Renal cortical epithelial cell (primary cell): ENCODE results near the gene SLC25A30. TPM values are rescaled to one million over a fixed set of nuclear protein-coding genes. Genes with fewer than 3 reads are reported as not detected.
"Not testable (repeated sequence)": the region's sequence is repeated elsewhere in the genome, so short reads cannot be mapped to it uniquely, and the experiment has no call there.

Source experiments
- DNase-seq: peaks from one replicate; pipeline ENCODE4 v3.0.0-alpha.2; 2011; ENCODE audit warnings: low read depth
- total RNA-seq: library from RNA; depleted of rRNA; stranded (reverse); fragments of >200 nt; gene quantifications from 2 replicates; pipeline ENCODE4 v1.2.3, GENCODE V29; 2014

The SLC25A30 gene
- total RNA-seq, 1 donor from 2014 or later = 75.9 TPM

- no peak for DNase-seq
These were observed 26.2 kb downstream of the SLC25A30 start for GRCh38 chr13:45391926-45392325.

- not testable (repeated sequence) for DNase-seq
These were observed 27.0 kb downstream of the SLC25A30 start for GRCh38 chr13:45391128-45391527.

GRCh38 chr13:45390348-45390747 is 27.8 kb downstream of the SLC25A30 start:
- not testable (repeated sequence) for DNase-seq

GRCh38 chr13:45388664-45389063 is 29.5 kb downstream of the SLC25A30 start:
- no peak for DNase-seq

GRCh38 chr13:45386892-45387575 is 31.1 kb downstream of the SLC25A30 start:
- not testable (repeated sequence) for DNase-seq

GRCh38 chr13:45385907-45386553 is 32.1 kb downstream of the SLC25A30 start:
- no peak for DNase-seq

GRCh38 chr13:45385320-45385719 is 32.9 kb downstream of the SLC25A30 start:
- no peak for DNase-seq

GRCh38 chr13:45384474-45385174 is 33.5 kb downstream of the SLC25A30 start:
- DNase-seq = no peak

- DNase-seq = not testable (repeated sequence)
These were observed 35.4 kb downstream of the SLC25A30 start for GRCh38 chr13:45382739-45383138.

GRCh38 chr13:45381196-45381595 is 37.0 kb downstream of the SLC25A30 start:
- DNase-seq = no peak

- not testable (repeated sequence) for DNase-seq
These were observed 37.5 kb downstream of the SLC25A30 start for GRCh38 chr13:45380708-45381107.

- DNase-seq = not testable (repeated sequence)
These were observed 38.7 kb downstream of the SLC25A30 start for GRCh38 chr13:45379516-45379915.

- DNase-seq = not testable (repeated sequence)
These were observed 39.4 kb downstream of the SLC25A30 start for GRCh38 chr13:45378786-45379185.

GRCh38 chr13:45377314-45377713 is 40.9 kb downstream of the SLC25A30 start:
- DNase-seq = not testable (repeated sequence)

GRCh38 chr13:45376651-45377050 is 41.5 kb downstream of the SLC25A30 start:
- not testable (repeated sequence) for DNase-seq

- peak; percentile 11 for DNase-seq
These were observed 43.3 kb downstream of the SLC25A30 start for GRCh38 chr13:45374917-45375316.

GRCh38 chr13:45373162-45373547 is 45.0 kb downstream of the SLC25A30 start:
- DNase-seq = no peak

- DNase-seq = no peak
These were observed 45.7 kb downstream of the SLC25A30 start for GRCh38 chr13:45372189-45373161.

- peak; percentile 72 for DNase-seq
These were observed 47.2 kb downstream of the SLC25A30 start for GRCh38 chr13:45370922-45371406.

GRCh38 chr13:45369116-45369515 is 49.1 kb downstream of the SLC25A30 start:
- DNase-seq = no peak

- peak; percentile 67 for DNase-seq
These were observed 49.6 kb downstream of the SLC25A30 start for GRCh38 chr13:45368571-45368970.
